ENCODE results near the gene BRI3BP. TPM values are rescaled to one million over a fixed set of nuclear protein-coding genes. Genes with fewer than 3 reads are reported as not detected.
"Not testable (repeated sequence)": the region's sequence is repeated elsewhere in the genome, so short reads cannot be mapped to it uniquely, and the experiment has no call there.

Gene BRI3BP
- total RNA-seq, 1 donor from 2014 or later = 1.5 TPM

GRCh38 chr12:124976999-124977398, 16.4 kb upstream of the BRI3BP start:
- DNase-seq = no peak
- H3K27ac Mint-ChIP-seq (ENCODE audit: unreplicated experiment) = no peak overlapping the region
- H3K4me1 Mint-ChIP-seq (ENCODE audit: low read depth, unreplicated experiment) = peaks cover 3% of the 10 kb centered on the region
- no peak for TF ChIP-seq CTCF (IDR thresholded peaks at IDR 0.05; ENCODE audit: partially characterized antibody, unreplicated experiment)
- no peaks in the 10 kb centered on the region for H3K9me3 Mint-ChIP-seq (ENCODE audit: unreplicated experiment)
- peaks cover 6% of the 10 kb centered on the region for H3K36me3 Mint-ChIP-seq (ENCODE audit: unreplicated experiment)
- H3K27me3 Mint-ChIP-seq (ENCODE audit: unreplicated experiment) = peaks cover 3% of the 10 kb centered on the region
- H3K4me3 Mint-ChIP-seq (ENCODE audit: unreplicated experiment) = no peak overlapping the region

GRCh38 chr12:124979568-124979967, 13.9 kb upstream of the BRI3BP start:
- Mint-ChIP-seq H3K36me3 (ENCODE audit: unreplicated experiment) (peaks cover 6% of the 10 kb centered on the region), H3K4me3 (ENCODE audit: unreplicated experiment) (no peak overlapping the region), H3K27me3 (ENCODE audit: unreplicated experiment) (no peaks in the 10 kb centered on the region), H3K9me3 (ENCODE audit: unreplicated experiment) (no peaks in the 10 kb centered on the region), H3K4me1 (ENCODE audit: low read depth, unreplicated experiment) (peaks cover 3% of the 10 kb centered on the region), H3K27ac (ENCODE audit: unreplicated experiment) (no peak overlapping the region)
- peak; percentile 46 for DNase-seq
- TF ChIP-seq CTCF (IDR thresholded peaks at IDR 0.05; ENCODE audit: partially characterized antibody, unreplicated experiment) = no peak

DNA sequence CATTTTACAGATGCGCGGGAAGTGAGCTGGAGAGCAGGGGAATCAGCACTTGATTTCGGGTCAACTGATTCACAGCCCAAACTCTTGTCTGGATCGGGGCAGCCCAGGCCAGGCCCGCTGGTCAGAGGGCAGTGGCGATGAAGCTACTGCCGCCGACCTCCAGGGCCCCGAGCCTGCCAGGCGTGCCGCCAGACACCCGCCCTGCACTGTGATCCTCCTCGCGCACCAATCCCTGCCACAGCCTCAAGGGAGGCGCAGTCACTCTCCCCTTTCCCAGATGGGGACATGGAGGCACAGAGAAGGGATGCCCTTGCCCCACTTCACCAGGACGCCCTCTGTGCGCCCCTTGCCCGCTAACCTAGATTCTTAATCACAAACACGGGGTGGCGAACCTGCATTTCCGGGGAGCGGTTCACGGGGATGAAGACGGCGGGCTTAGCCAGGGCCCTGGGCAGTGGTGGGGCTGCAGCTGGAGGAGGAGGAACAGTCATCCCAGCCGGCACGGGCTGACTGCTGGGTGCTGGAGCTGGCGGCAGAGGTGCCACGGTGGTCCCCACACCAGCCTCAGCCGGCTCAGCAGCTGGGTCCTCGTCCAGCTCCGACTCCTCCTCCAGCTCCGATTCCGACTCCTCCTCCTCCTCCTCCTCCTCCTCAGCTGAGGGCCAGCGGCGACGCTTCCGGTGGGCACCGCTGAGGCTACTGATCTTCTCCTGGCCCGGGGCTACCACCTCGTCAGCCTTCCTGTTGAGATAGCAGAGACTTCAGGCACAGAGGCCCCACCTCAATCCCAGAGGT, 13.2 kb upstream of the BRI3BP start:
- Mint-ChIP-seq H3K27me3 (ENCODE audit: unreplicated experiment) (no peaks in the 10 kb centered on the region), H3K36me3 (ENCODE audit: unreplicated experiment) (peaks cover 6% of the 10 kb centered on the region), H3K9me3 (ENCODE audit: unreplicated experiment) (no peaks in the 10 kb centered on the region), H3K27ac (ENCODE audit: unreplicated experiment) (no peak overlapping the region), H3K4me1 (ENCODE audit: low read depth, unreplicated experiment) (peaks cover 3% of the 10 kb centered on the region), H3K4me3 (ENCODE audit: unreplicated experiment) (no peak overlapping the region)
- no peak for TF ChIP-seq CTCF (IDR thresholded peaks at IDR 0.05; ENCODE audit: partially characterized antibody, unreplicated experiment)
- DNase-seq = no peak

DNA sequence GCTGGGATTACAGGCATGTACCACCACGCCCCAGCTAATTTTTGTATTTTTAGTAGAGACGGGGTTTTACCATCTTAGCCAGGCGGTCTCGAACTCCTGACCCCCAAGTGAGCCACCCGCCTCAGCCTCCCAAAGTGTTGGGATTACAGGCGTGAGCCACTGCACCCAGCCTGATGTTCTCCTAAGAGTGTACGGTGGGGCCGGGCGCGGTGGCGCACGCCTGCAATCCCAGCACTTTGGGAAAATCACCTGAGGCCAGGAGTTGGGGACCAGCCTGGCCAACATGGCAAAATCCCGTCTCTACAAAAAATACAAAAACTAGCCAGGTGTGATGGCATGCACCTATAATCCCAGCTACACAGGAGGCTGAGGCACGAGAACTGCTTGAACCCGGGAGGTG, 6.6 kb upstream of the BRI3BP start:
- not testable (repeated sequence) for H3K36me3 Mint-ChIP-seq (ENCODE audit: unreplicated experiment); H3K4me1 Mint-ChIP-seq (ENCODE audit: low read depth, unreplicated experiment); H3K9me3 Mint-ChIP-seq (ENCODE audit: unreplicated experiment); H3K4me3 Mint-ChIP-seq (ENCODE audit: unreplicated experiment); H3K27ac Mint-ChIP-seq (ENCODE audit: unreplicated experiment); H3K27me3 Mint-ChIP-seq (ENCODE audit: unreplicated experiment); DNase-seq

DNA sequence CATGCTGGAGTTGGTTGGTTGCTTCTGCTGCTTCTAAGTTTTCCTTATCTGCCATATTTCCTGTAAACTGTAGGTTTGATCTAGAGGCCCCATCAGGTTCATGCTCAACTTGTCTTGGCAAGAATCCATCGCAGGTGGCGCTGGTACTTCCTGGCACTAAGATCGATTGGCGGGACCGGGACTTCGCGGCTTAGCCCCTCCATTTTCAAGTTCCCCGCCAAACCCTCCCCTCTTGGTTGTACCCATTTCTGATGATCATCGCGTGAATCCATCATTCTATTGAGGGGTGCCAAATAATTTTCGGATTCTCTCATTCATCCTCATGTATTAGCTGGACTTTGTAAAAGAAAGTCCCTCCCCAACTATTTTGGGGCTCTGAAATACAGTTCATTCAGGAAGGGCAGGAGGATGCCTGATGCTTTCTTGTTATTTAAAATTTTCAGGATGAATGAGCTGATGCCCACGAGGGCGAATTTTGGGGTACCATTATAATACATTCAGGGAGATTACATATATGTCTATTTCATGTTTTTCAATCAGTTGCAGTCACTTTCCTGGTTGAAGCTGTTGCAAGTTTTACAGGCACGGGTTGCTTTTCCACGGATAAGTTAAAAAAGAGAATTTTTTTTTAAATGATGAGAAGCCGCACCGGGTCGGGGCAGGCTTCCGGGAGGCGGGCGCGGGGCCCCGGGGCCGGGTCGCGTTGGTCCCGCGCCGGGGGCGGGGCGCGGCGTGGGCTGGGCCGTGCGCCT, 395 bp upstream of the BRI3BP start:
- Mint-ChIP-seq H3K4me1 (ENCODE audit: low read depth, unreplicated experiment) (peaks cover 8% of the 10 kb centered on the region), H3K4me3 (ENCODE audit: unreplicated experiment) (peak overlapping the region; percentile 94), H3K27ac (ENCODE audit: unreplicated experiment) (no peak overlapping the region), H3K9me3 (ENCODE audit: unreplicated experiment) (peaks cover 2% of the 10 kb centered on the region), H3K36me3 (ENCODE audit: unreplicated experiment) (peaks cover 3% of the 10 kb centered on the region), H3K27me3 (ENCODE audit: unreplicated experiment) (peaks cover 7% of the 10 kb centered on the region)
- peak; percentile 81 for DNase-seq
- peak; percentile 51 for TF ChIP-seq CTCF (IDR thresholded peaks at IDR 0.05; ENCODE audit: partially characterized antibody, unreplicated experiment)
